HG03432 (cell line): ENCODE data around the gene SWI5.

Experiments used
- ATAC-seq: cut with Tn5 transposase; IDR thresholded peaks from one replicate; pipeline ENCODE4 v1.9.1; 2021; ENCODE audit warnings: mild to moderate bottlenecking, moderate library complexity; ENCODE audit not compliant: unreplicated experiment

The SWI5 gene

GRCh38 chr9:128250839-128251731, 25.0 kb upstream of the SWI5 start:
- no peak for ATAC-seq

- no peak for ATAC-seq
These were observed 24.4 kb upstream of the SWI5 start for GRCh38 chr9:128251732-128252100.

GRCh38 chr9:128252317-128253139, 23.5 kb upstream of the SWI5 start:
- no peak for ATAC-seq

DNA sequence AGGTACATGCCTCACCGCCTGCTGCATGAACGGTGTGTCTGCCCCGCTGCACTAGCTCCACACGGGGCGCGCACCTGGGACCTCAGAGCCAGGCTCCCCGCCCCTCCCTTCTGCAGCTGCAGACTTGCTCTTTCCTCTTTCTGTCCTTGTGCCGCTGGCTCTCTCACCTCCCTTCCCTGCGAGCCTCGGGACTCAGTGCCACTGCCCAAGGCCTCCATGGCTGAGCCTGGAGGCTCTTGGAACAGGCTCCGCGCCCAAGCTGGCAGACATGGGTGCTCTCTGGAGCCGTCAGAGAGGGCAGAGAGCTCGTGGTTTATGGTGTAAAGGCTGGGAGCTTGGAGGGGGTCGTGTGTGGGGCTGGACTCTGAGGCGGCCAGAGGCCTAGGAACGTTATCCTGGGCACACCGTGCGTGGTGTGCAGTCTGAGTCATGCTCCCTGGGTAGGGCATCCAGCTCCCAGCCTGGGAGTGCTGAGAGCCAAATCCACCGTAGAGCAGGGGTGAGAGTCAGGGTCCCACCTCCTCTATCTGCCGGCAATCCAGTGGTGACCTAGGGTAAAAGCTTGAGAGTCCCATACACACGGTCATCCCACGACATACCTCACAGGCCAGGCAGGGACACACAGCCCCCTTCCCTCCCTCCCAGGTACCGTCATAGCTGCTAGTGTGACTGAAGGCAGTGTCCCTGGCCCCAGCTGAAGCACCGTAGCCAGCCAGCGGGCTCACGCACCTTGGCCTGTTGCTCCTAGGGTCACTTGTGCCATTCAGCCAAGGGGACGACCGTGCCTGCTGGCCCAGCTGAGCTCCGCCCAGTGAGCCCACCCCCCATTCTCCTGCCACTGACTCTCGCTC, 22.7 kb upstream of the SWI5 start:
- no peak for ATAC-seq

- ATAC-seq: no peak
These were observed 22.1 kb upstream of the SWI5 start for GRCh38 chr9:128253991-128254346.

- ATAC-seq: no peak
These were observed 21.7 kb upstream of the SWI5 start for GRCh38 chr9:128254362-128254761.

GRCh38 chr9:128254855-128255759, 21.0 kb upstream of the SWI5 start:
- no peak for ATAC-seq

GRCh38 chr9:128257086-128257825, 18.8 kb upstream of the SWI5 start:
- ATAC-seq: no peak

GRCh38 chr9:128257907-128258306, 18.2 kb upstream of the SWI5 start:
- no peak for ATAC-seq

- ATAC-seq: no peak
These were observed 17.8 kb upstream of the SWI5 start for GRCh38 chr9:128258326-128258725.

GRCh38 chr9:128259156-128259555, 16.9 kb upstream of the SWI5 start:
- ATAC-seq: no peak

GRCh38 chr9:128260340-128260739, 15.7 kb upstream of the SWI5 start:
- no peak for ATAC-seq

DNA sequence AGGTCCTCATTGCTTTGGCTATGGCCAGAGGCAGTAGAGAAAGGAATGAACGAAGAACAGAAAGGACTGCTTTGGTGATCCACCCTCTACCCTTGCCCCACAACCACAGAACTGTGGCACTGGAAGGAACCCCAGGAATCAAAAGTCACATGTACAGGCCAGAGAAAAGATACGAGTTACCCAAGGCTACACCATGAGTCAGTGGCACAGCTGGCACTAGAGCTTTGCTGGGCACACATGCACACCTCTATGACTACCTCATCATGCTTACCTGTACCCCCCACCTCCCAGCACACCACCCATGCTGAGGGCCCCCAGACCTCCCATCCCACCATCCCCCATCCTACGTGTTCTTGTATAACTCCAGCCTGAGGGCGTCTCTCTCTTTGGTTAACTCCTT, 13.4 kb upstream of the SWI5 start:
- ATAC-seq: no peak

DNA sequence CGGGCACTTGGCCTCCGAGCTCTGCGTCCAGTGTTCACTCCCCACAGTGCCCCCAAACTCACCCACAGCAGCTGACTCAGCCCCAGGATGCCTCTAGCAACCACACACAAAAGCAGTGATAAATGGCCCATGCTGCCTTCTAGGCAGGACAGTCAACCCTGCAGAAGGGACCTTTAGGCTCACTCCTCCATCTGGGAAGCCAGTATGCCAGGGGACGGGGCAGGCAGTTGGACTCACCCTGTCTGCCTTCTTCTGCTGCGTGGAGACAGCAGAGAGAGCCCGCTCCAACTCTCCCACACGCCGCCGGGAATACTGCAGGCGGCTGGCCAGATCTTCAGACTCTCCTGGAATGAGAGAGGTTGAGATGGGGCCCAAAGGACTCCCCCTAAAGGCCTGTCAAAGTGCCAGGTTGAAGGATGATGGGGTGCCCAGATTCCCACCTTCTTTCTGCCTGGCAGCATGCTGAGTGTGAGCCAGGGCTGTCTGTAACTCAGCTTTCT, 10.7 kb upstream of the SWI5 start:
- ATAC-seq: no peak

DNA sequence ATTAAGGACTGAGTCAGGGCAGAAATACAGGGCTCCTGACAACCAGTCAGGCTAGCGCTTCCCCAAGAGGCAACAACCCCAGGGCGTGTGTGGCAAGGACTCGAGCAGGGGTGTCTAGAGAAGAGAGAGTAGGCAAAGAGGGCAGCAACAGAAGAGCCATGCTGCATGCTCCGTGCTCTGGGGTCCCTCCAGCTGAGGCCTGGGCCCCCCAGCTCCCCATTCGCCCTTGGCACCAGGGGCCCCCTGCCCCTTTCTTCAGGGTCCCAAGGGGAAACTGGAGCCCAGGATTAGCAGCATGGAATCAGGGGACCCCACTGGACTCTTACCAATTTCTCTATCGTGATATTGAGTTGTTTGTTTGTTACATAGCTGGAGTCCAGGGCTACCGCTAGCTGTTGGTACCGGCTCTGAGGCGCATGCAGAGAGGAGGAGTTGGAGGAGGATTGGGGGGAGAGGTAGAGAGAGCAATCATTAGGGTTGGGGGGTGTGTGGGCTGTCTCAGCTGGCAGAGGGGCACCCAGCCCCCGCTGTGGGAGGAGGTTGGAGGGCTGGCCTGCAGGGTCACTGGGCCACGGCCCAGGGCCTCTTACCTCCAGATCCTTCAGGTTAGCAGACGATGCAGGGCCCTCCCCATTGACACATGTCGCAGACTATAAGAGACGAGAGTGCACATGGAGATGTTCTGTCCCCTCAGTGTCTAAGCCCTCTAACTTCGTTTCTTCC, 9.0 kb upstream of the SWI5 start:
- ATAC-seq: no peak

DNA sequence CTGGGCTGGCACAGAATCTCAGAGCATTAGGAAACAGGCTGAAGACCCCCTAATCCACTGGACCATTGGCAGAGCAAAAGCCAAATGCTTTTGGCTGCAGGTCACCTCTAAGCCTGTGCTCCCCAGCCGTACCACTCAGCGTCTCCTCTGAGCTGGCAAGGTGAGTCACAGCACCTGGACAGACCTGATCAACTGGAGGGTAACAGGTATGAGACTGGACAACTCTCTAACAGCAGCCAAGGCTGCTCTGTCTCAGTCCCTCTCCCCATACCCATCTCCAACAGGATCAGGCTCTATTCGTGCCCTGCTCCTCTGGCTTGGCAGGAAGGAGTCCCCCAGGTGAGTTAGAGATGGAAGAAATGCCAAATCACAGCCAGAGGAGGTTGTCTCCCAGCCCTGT, 5.0 kb upstream of the SWI5 start:
- no peak for ATAC-seq

DNA sequence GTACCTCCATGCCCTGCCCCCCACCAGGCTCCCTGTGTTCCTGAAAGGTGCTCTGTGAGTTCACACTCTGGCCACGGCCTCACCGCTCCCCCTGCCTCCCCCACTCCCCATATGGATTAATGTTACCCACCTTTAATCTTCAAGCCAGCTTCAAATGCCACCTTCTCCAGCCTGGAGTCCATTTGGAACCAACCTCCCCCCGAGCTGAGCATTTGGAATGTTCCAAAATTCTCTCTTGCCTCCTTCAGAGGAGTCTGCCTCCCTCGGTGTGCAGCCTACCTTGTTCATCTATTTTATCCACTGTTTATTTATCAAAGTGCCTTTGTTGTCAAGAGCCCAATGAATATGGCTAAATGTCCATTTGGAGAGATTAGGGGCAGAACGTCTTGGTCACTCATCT, 4.6 kb upstream of the SWI5 start:
- ATAC-seq: no peak

GRCh38 chr9:128274245-128274644, 1.8 kb upstream of the SWI5 start:
- no peak for ATAC-seq
